ENCODE data around the gene AP1G1. TPM values are rescaled to one million over a fixed set of nuclear protein-coding genes. Genes with fewer than 3 reads are reported as not detected.

AP1G1 gene
- total RNA-seq, 1 donor from 2014 or later: 104 TPM

GRCh38 chr16:71761097-71761496, 47.5 kb downstream of the AP1G1 start:
- TF ChIP-seq, protein P1, sequence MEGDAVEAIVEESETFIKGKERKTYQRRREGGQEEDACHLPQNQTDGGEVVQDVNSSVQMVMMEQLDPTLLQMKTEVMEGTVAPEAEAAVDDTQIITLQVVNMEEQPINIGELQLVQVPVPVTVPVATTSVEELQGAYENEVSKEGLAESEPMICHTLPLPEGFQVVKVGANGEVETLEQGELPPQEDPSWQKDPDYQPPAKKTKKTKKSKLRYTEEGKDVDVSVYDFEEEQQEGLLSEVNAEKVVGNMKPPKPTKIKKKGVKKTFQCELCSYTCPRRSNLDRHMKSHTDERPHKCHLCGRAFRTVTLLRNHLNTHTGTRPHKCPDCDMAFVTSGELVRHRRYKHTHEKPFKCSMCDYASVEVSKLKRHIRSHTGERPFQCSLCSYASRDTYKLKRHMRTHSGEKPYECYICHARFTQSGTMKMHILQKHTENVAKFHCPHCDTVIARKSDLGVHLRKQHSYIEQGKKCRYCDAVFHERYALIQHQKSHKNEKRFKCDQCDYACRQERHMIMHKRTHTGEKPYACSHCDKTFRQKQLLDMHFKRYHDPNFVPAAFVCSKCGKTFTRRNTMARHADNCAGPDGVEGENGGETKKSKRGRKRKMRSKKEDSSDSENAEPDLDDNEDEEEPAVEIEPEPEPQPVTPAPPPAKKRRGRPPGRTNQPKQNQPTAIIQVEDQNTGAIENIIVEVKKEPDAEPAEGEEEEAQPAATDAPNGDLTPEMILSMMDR (IDR thresholded peaks at IDR 0.05; ENCODE audit: partially characterized antibody, unreplicated experiment): no peak

GRCh38 chr16:71758293-71758760, 50.3 kb downstream of the AP1G1 start:
- H3K4me1 Mint-ChIP-seq (ENCODE audit: low read depth, unreplicated experiment): no peaks in the 10 kb centered on the region
- TF ChIP-seq, protein P1 (IDR thresholded peaks at IDR 0.05; ENCODE audit: partially characterized antibody, unreplicated experiment): no peak

More at GRCh38 chr16:71761097-71761496, 47.5 kb downstream of the AP1G1 start:
- Mint-ChIP-seq H3K4me1 (ENCODE audit: low read depth, unreplicated experiment) (no peaks in the 10 kb centered on the region), H3K4me3 (ENCODE audit: unreplicated experiment) (no peak overlapping the region), H3K36me3 (ENCODE audit: unreplicated experiment) (no peaks in the 10 kb centered on the region), H3K27me3 (ENCODE audit: unreplicated experiment) (no peaks in the 10 kb centered on the region), H3K9me3 (ENCODE audit: unreplicated experiment) (no peaks in the 10 kb centered on the region), H3K27ac (ENCODE audit: unreplicated experiment) (no peak overlapping the region)
- no peak for DNase-seq

DNA sequence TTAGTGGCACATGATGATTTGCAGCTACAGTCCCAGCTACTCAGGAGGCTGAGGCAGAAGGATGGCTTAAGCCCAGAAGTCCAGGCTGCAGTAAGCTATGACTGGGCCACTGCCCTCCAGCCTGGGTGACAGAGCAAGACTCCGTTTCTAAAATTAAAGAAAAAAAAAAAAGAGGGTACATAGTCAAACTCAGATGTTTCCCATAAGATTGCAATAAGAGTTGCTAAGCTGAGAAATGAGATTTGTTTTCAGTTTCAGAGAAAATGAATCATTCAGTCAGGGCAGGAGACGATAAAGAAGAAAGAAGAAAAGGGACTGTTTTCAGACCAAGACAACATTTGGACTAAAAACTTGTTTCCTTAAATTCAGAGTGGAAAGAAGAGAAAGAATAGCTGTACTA, 54.0 kb downstream of the AP1G1 start:
- DNase-seq: no peak
- no peaks in the 10 kb centered on the region for H3K27me3 Mint-ChIP-seq (ENCODE audit: unreplicated experiment)
- no peaks in the 10 kb centered on the region for H3K36me3 Mint-ChIP-seq (ENCODE audit: unreplicated experiment)
- H3K27ac Mint-ChIP-seq (ENCODE audit: unreplicated experiment): no peak overlapping the region
- H3K4me3 Mint-ChIP-seq (ENCODE audit: unreplicated experiment): no peak overlapping the region
- no peaks in the 10 kb centered on the region for H3K9me3 Mint-ChIP-seq (ENCODE audit: unreplicated experiment)
- H3K4me1 Mint-ChIP-seq (ENCODE audit: low read depth, unreplicated experiment): no peaks in the 10 kb centered on the region
- TF ChIP-seq, protein P1 (IDR thresholded peaks at IDR 0.05; ENCODE audit: partially characterized antibody, unreplicated experiment): no peak

More at GRCh38 chr16:71758293-71758760, 50.3 kb downstream of the AP1G1 start:
- Mint-ChIP-seq H3K4me3 (ENCODE audit: unreplicated experiment) (no peak overlapping the region), H3K9me3 (ENCODE audit: unreplicated experiment) (no peaks in the 10 kb centered on the region), H3K36me3 (ENCODE audit: unreplicated experiment) (no peaks in the 10 kb centered on the region), H3K27ac (ENCODE audit: unreplicated experiment) (no peak overlapping the region), H3K27me3 (ENCODE audit: unreplicated experiment) (no peaks in the 10 kb centered on the region)
- no peak for DNase-seq

GRCh38 chr16:71754108-71754507, 54.5 kb downstream of the AP1G1 start:
- Mint-ChIP-seq H3K27ac (ENCODE audit: unreplicated experiment) (no peak overlapping the region), H3K36me3 (ENCODE audit: unreplicated experiment) (no peaks in the 10 kb centered on the region)

DNA sequence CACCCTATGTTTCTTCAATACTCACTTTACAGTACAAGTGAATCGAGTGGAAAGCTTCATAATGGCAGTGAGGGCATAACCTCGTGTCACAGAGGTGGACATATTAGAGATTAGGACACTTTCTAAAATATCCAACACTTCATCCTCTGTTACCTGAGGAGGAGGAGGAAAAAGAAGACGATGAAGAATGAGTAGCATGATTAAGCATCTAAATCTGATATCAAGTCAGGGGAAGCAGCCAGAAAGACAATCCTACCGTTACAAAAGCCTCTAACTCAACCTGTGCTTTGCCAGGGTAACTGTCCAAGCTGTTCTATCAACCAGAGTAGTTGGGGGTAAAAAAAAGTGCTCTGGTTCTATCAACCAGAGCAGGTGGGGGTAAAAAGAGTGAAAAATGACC, 60.4 kb downstream of the AP1G1 start:
- Mint-ChIP-seq H3K9me3 (ENCODE audit: unreplicated experiment) (no peaks in the 10 kb centered on the region), H3K36me3 (ENCODE audit: unreplicated experiment) (peaks cover 4% of the 10 kb centered on the region), H3K4me3 (ENCODE audit: unreplicated experiment) (no peak overlapping the region), H3K27ac (ENCODE audit: unreplicated experiment) (no peak overlapping the region), H3K4me1 (ENCODE audit: low read depth, unreplicated experiment) (no peaks in the 10 kb centered on the region), H3K27me3 (ENCODE audit: unreplicated experiment) (no peaks in the 10 kb centered on the region)
- no peak for DNase-seq
- TF ChIP-seq, protein P1 (IDR thresholded peaks at IDR 0.05; ENCODE audit: partially characterized antibody, unreplicated experiment): no peak

More at GRCh38 chr16:71754108-71754507, 54.5 kb downstream of the AP1G1 start:
- Mint-ChIP-seq H3K9me3 (ENCODE audit: unreplicated experiment) (no peaks in the 10 kb centered on the region), H3K4me3 (ENCODE audit: unreplicated experiment) (no peak overlapping the region), H3K4me1 (ENCODE audit: low read depth, unreplicated experiment) (no peaks in the 10 kb centered on the region), H3K27me3 (ENCODE audit: unreplicated experiment) (no peaks in the 10 kb centered on the region)
- TF ChIP-seq, protein P1 (IDR thresholded peaks at IDR 0.05; ENCODE audit: partially characterized antibody, unreplicated experiment): no peak
- no peak for DNase-seq

Measured in glutamatergic neuron (in vitro differentiated cells).